C1 segment of cervical spinal cord (tissue), 14 donors: Measurements from ENCODE around the gene TNRC6B.
"Not testable (repeated sequence)": the region's sequence is repeated elsewhere in the genome, so short reads cannot be mapped to it uniquely, and the experiment has no call there.

Source experiments
- DNase-seq, 14 donors: peaks; one replicate each; lab custom pipeline; 2025; lab: John Stamatoyannopoulos, UW

The TNRC6B gene

GRCh38 chr22:40289991-40290459 lies 112.3 kb downstream of the TNRC6B start:
- DNase-seq: no peak

- DNase-seq: no peak
Measured at GRCh38 chr22:40290516-40290915, 112.8 kb downstream of the TNRC6B start.

GRCh38 chr22:40294696-40295095 lies 117.0 kb downstream of the TNRC6B start:
- no peak for DNase-seq

- no peak for DNase-seq
Measured at GRCh38 chr22:40300316-40300715, 122.6 kb downstream of the TNRC6B start.

- no peak for DNase-seq
Measured at GRCh38 chr22:40300884-40301672, 123.4 kb downstream of the TNRC6B start.

- no peak for DNase-seq
Measured at GRCh38 chr22:40302149-40302548, 124.4 kb downstream of the TNRC6B start.

- DNase-seq: no peak
Measured at GRCh38 chr22:40305625-40306024, 127.9 kb downstream of the TNRC6B start.

GRCh38 chr22:40308999-40309573 lies 131.4 kb downstream of the TNRC6B start:
- DNase-seq: no peak

- no peak for DNase-seq
Measured at GRCh38 chr22:40309631-40310030, 131.9 kb downstream of the TNRC6B start.

GRCh38 chr22:40310081-40310767 lies 132.5 kb downstream of the TNRC6B start:
- no peak for DNase-seq

- peak in 1 of 14 donors; percentile 60 for DNase-seq
Measured at GRCh38 chr22:40310768-40311120, 133.0 kb downstream of the TNRC6B start.

- DNase-seq: not testable (repeated sequence)
Measured at GRCh38 chr22:40311646-40312045, 133.9 kb downstream of the TNRC6B start.

GRCh38 chr22:40312050-40312449 lies 134.3 kb downstream of the TNRC6B start:
- DNase-seq: no peak

- no peak for DNase-seq
Measured at GRCh38 chr22:40313007-40313406, 135.3 kb downstream of the TNRC6B start.

GRCh38 chr22:40314041-40314440 lies 136.3 kb downstream of the TNRC6B start:
- DNase-seq: no peak

- no peak for DNase-seq
Measured at GRCh38 chr22:40320687-40321086, 143.0 kb downstream of the TNRC6B start.

GRCh38 chr22:40322021-40322420 lies 144.3 kb downstream of the TNRC6B start:
- DNase-seq: no peak

- DNase-seq: no peak
Measured at GRCh38 chr22:40322818-40323447, 145.2 kb downstream of the TNRC6B start.

GRCh38 chr22:40323681-40324171 lies 146.0 kb downstream of the TNRC6B start:
- no peak for DNase-seq

GRCh38 chr22:40324468-40325305 lies 147.0 kb downstream of the TNRC6B start:
- DNase-seq: no peak

- DNase-seq: no peak
Measured at GRCh38 chr22:40325315-40325714, 147.6 kb downstream of the TNRC6B start.
